ENCODE measurements around the gene TMEM171. TPM values are rescaled to one million over a fixed set of nuclear protein-coding genes. Genes with fewer than 3 reads are reported as not detected.

Gene TMEM171
- total RNA-seq, 1 experiment from 2014 or later, result 1.7 TPM

DNA sequence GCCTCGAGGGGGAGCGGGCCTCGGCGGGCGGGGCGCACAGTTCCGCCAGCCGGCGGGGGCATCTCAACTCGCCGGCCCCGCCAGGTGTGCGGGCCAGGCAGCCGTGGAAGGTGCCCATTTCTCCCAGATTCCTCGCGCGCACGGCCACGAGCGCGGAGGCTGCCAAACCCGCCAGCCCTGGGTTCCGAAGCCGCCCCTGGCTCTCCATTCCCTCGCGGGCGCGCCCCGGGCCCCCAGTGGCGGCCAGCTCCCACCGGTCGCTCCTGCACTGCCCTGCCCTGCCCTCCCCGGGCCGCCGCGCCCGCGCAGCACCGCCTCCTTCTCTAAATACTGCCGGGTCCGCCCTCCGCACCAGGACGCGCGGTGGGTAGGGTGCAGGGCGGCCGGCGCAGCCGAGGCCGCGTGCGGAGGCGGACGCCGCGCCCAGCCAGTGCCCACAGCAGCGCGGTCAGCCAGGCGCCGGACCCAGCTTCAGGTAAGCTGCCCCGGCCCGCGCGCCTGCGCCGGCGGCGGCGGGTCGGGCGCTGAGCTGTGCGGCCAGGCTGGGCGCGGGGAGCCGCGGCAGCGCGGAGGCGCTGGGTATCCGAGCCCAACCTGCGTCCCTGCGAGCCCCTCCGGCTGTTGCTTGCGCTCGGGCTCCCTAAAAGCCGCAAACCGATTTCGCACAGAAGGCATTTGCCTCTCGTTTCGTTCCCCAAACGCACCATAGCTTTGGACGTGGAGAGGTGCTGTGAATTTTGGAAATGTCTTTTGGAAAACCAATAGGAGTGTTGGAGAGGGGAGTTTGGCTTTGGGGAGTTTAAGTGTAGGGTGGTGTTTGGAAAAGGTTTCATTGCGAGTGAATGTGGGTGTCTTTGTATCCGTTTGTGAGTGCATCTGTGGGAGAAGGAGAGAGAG, at the start of gene TMEM171 (continued):
- TF ChIP-seq NR3C1 (CRISPR knock-in tag; conservative IDR thresholded peaks at IDR 0.05; ENCODE audit: low read depth) (no peak), ETV6 (CRISPR knock-in tag; IDR thresholded peaks at IDR 0.05) (no peak), IRF2 (CRISPR knock-in tag; IDR thresholded peaks at IDR 0.05; ENCODE audit: borderline replicate concordance, low read depth) (no peak), FOXJ3 (CRISPR knock-in tag; IDR thresholded peaks at IDR 0.05; ENCODE audit: borderline replicate concordance) (no peak), ZNF232 (CRISPR knock-in tag; IDR thresholded peaks at IDR 0.05) (0 out of 2 replicates have a peak, but pooled peaks have one; percentile 54)
- TF ChIP-seq, protein P1, sequence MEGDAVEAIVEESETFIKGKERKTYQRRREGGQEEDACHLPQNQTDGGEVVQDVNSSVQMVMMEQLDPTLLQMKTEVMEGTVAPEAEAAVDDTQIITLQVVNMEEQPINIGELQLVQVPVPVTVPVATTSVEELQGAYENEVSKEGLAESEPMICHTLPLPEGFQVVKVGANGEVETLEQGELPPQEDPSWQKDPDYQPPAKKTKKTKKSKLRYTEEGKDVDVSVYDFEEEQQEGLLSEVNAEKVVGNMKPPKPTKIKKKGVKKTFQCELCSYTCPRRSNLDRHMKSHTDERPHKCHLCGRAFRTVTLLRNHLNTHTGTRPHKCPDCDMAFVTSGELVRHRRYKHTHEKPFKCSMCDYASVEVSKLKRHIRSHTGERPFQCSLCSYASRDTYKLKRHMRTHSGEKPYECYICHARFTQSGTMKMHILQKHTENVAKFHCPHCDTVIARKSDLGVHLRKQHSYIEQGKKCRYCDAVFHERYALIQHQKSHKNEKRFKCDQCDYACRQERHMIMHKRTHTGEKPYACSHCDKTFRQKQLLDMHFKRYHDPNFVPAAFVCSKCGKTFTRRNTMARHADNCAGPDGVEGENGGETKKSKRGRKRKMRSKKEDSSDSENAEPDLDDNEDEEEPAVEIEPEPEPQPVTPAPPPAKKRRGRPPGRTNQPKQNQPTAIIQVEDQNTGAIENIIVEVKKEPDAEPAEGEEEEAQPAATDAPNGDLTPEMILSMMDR (IDR thresholded peaks at IDR 0.05), result no peak
- TF ChIP-seq, protein P2, sequence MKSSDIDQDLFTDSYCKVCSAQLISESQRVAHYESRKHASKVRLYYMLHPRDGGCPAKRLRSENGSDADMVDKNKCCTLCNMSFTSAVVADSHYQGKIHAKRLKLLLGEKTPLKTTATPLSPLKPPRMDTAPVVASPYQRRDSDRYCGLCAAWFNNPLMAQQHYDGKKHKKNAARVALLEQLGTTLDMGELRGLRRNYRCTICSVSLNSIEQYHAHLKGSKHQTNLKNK (CRISPR knock-in tag; IDR thresholded peaks at IDR 0.05), result no peak
- TF ChIP-seq, protein P3, sequence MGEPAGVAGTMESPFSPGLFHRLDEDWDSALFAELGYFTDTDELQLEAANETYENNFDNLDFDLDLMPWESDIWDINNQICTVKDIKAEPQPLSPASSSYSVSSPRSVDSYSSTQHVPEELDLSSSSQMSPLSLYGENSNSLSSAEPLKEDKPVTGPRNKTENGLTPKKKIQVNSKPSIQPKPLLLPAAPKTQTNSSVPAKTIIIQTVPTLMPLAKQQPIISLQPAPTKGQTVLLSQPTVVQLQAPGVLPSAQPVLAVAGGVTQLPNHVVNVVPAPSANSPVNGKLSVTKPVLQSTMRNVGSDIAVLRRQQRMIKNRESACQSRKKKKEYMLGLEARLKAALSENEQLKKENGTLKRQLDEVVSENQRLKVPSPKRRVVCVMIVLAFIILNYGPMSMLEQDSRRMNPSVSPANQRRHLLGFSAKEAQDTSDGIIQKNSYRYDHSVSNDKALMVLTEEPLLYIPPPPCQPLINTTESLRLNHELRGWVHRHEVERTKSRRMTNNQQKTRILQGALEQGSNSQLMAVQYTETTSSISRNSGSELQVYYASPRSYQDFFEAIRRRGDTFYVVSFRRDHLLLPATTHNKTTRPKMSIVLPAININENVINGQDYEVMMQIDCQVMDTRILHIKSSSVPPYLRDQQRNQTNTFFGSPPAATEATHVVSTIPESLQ (CRISPR knock-in tag; IDR thresholded peaks at IDR 0.05), result no peak
- TF ChIP-seq, protein P4, sequence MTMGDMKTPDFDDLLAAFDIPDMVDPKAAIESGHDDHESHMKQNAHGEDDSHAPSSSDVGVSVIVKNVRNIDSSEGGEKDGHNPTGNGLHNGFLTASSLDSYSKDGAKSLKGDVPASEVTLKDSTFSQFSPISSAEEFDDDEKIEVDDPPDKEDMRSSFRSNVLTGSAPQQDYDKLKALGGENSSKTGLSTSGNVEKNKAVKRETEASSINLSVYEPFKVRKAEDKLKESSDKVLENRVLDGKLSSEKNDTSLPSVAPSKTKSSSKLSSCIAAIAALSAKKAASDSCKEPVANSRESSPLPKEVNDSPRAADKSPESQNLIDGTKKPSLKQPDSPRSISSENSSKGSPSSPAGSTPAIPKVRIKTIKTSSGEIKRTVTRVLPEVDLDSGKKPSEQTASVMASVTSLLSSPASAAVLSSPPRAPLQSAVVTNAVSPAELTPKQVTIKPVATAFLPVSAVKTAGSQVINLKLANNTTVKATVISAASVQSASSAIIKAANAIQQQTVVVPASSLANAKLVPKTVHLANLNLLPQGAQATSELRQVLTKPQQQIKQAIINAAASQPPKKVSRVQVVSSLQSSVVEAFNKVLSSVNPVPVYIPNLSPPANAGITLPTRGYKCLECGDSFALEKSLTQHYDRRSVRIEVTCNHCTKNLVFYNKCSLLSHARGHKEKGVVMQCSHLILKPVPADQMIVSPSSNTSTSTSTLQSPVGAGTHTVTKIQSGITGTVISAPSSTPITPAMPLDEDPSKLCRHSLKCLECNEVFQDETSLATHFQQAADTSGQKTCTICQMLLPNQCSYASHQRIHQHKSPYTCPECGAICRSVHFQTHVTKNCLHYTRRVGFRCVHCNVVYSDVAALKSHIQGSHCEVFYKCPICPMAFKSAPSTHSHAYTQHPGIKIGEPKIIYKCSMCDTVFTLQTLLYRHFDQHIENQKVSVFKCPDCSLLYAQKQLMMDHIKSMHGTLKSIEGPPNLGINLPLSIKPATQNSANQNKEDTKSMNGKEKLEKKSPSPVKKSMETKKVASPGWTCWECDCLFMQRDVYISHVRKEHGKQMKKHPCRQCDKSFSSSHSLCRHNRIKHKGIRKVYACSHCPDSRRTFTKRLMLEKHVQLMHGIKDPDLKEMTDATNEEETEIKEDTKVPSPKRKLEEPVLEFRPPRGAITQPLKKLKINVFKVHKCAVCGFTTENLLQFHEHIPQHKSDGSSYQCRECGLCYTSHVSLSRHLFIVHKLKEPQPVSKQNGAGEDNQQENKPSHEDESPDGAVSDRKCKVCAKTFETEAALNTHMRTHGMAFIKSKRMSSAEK (CRISPR knock-in tag; IDR thresholded peaks at IDR 0.05; ENCODE audit: borderline replicate concordance), result no peak
- TF ChIP-seq, protein P5, sequence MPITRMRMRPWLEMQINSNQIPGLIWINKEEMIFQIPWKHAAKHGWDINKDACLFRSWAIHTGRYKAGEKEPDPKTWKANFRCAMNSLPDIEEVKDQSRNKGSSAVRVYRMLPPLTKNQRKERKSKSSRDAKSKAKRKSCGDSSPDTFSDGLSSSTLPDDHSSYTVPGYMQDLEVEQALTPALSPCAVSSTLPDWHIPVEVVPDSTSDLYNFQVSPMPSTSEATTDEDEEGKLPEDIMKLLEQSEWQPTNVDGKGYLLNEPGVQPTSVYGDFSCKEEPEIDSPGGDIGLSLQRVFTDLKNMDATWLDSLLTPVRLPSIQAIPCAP (CRISPR knock-in tag; IDR thresholded peaks at IDR 0.05), result no peak

DNA sequence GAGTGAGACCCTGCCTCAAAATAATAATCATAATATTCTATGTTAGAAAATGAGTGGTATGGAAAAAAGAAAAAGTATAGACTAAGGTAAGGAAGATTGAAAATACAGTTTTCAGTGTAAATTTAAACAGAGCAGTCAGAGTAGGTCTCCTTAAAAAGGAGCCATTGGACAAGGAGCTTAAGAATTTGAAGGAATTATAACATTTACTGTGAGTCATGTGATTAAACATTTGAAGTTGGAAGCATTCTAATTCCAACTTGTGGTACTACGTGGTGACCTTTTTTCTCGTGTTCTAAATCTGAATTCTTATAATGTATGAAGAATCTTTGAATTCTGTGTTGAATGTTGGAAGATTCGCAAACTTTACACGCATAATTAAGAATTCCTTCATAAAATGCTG, 39.3 kb upstream of the TMEM171 start:
- Mint-ChIP-seq H3K4me3 (no peak overlapping the region), H3K27me3 (ENCODE audit: low read depth) (no peaks in the 10 kb centered on the region), H3K36me3 (no peaks in the 10 kb centered on the region), H3K9me3 (no peaks in the 10 kb centered on the region), H3K4me1 (no peaks in the 10 kb centered on the region), H3K27ac (no peak overlapping the region)
- TF ChIP-seq TP53 (CRISPR knock-in tag; IDR thresholded peaks at IDR 0.05) (no peak), HMGA2 (CRISPR knock-in tag; IDR thresholded peaks at IDR 0.05) (no peak), ZNF138 (CRISPR knock-in tag; conservative IDR thresholded peaks at IDR 0.05) (no peak), ZNF423 (CRISPR knock-in tag; IDR thresholded peaks at IDR 0.05) (no peak), JUN (CRISPR knock-in tag; IDR thresholded peaks at IDR 0.05) (no peak)
- TF ChIP-seq, protein P6, sequence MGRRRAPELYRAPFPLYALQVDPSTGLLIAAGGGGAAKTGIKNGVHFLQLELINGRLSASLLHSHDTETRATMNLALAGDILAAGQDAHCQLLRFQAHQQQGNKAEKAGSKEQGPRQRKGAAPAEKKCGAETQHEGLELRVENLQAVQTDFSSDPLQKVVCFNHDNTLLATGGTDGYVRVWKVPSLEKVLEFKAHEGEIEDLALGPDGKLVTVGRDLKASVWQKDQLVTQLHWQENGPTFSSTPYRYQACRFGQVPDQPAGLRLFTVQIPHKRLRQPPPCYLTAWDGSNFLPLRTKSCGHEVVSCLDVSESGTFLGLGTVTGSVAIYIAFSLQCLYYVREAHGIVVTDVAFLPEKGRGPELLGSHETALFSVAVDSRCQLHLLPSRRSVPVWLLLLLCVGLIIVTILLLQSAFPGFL (CRISPR knock-in tag; IDR thresholded peaks at IDR 0.05; ENCODE audit: borderline replicate concordance), result no peak
- TF ChIP-seq, protein P5 (CRISPR knock-in tag; IDR thresholded peaks at IDR 0.05), result no peak
- TF ChIP-seq, protein P7, sequence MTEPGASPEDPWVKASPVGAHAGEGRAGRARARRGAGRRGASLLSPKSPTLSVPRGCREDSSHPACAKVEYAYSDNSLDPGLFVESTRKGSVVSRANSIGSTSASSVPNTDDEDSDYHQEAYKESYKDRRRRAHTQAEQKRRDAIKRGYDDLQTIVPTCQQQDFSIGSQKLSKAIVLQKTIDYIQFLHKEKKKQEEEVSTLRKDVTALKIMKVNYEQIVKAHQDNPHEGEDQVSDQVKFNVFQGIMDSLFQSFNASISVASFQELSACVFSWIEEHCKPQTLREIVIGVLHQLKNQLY (CRISPR knock-in tag; IDR thresholded peaks at IDR 0.05), result no peak
- TF ChIP-seq, protein P8, sequence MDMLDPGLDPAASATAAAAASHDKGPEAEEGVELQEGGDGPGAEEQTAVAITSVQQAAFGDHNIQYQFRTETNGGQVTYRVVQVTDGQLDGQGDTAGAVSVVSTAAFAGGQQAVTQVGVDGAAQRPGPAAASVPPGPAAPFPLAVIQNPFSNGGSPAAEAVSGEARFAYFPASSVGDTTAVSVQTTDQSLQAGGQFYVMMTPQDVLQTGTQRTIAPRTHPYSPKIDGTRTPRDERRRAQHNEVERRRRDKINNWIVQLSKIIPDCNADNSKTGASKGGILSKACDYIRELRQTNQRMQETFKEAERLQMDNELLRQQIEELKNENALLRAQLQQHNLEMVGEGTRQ (CRISPR knock-in tag; IDR thresholded peaks at IDR 0.05), result no peak
- ATAC-seq (no peak), DNase-seq (ENCODE audit: low spot score) (no peak)
- ChIA-PET CTCF (interaction anchor here (0.6 to 0.9 kb wide), 2 partner anchors 81 to 90 kb away, joined by 3 to 4 read pairs; no protein-coding TSS in a partner anchor), POLR2A (no interaction called here)

Data from WTC11 (cell line).